ENCODE results near the gene FADS3.

FADS3 gene

DNA sequence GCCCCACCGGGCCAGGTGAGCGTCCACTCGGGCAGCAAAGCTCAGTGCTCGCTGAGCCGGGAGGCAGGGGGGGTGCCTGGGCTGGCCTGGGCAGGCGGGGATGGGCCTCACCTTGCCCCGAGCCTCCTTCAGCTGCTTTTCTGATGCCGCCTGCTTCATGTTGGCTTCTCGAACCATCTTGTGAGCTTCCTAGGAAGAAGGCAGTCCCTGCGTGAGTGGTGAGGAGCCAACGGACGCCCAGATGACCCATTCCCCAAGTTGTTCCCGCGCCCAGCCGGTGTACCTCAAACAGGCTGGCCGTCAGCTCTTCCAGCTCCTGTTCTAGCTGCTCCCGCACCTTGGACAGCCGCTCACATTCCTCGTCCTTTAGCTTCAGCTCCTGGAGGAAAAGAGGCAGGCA, 15.9 kb upstream of the FADS3 start:
- TF ChIP-seq, protein P1, sequence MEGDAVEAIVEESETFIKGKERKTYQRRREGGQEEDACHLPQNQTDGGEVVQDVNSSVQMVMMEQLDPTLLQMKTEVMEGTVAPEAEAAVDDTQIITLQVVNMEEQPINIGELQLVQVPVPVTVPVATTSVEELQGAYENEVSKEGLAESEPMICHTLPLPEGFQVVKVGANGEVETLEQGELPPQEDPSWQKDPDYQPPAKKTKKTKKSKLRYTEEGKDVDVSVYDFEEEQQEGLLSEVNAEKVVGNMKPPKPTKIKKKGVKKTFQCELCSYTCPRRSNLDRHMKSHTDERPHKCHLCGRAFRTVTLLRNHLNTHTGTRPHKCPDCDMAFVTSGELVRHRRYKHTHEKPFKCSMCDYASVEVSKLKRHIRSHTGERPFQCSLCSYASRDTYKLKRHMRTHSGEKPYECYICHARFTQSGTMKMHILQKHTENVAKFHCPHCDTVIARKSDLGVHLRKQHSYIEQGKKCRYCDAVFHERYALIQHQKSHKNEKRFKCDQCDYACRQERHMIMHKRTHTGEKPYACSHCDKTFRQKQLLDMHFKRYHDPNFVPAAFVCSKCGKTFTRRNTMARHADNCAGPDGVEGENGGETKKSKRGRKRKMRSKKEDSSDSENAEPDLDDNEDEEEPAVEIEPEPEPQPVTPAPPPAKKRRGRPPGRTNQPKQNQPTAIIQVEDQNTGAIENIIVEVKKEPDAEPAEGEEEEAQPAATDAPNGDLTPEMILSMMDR (IDR thresholded peaks at IDR 0.05) = no peak

DNA sequence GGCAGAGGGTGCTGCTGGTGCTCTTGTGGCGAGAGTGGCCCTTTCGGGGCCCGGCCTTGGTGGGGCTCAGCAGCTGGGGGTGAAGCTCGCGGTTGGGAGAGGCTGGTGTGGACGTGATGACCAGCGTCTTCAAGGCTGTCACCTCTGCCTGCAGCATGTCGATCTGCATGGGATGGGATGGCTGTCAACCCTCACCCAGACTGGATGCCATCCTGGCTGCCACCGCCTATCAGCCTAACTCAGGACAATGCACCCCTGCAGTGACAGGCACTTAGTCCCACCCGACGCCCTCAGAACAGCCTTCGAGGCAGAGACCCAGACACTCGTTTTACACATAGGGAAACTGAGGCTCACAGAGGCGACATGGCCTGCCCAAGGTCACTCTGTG, 15.2 kb upstream of the FADS3 start:
- TF ChIP-seq, protein P1 (IDR thresholded peaks at IDR 0.05) = no peak

DNA sequence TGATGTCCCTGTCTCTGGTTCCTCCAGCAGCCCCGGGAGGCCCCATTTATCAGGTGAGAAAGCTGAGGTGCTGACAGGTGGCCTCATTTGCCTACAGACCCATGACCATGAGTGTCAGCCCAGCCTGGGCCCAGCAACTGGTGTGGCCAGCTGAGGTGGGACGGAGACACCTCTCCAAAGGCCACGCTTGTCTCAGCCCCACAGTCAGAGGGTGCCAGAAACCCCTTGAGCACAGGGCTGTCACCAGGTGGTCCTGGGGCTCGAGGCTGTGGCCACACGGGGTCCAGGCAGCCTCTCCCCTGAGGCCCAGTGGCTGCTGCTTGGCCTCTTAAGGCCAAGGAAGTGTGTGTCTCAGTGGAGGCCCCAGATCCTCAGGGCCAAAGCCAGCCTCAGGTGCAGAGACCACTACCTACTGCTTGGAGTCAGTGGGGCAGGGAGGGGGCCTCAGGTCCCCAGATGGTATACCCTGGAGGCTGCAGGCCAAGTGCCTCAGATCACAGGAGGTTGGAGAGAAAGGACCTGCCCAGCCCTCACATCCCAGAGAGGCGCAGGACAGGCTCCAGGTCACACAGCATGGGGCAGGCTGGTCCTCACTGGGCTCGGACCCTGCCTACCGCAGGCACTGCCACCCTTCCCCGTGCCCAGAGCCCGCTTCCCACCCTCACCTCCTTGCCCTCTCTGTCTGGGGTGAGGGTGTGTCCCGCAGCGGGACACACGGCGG, 14.6 kb upstream of the FADS3 start:
- TF ChIP-seq, protein P1 (IDR thresholded peaks at IDR 0.05) = no peak

DNA sequence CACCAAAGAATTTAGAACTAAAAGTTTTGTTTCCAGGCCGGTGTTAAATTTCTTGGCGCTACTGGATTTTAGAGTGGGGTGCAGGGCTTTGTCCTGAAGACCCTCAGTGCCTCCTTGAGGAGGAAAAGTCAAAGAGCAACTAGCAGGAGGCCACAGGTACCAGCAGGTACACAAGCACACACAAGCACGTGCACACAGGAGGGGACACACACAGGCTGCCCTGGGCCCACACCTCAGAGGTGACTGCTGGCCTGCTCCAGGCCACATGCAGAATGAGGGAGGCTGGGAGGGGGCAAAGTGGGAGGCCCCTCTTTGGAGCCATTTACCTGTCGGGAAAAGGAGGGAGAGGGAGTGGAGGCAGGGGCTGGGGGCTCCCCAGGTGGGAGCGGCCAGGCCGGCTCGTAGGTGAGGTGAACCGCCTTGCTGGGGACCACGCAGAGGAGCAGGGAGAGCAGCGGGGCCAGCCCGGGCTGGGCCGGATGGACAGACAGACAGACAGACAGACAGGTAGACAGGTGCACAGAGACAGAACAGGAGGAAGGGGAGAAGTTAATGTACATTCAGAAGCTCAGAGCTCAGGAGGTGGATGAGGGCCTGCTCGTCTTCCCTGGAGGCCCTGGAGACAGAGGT, 13.8 kb upstream of the FADS3 start:
- TF ChIP-seq, protein P1 (IDR thresholded peaks at IDR 0.05) = no peak

DNA sequence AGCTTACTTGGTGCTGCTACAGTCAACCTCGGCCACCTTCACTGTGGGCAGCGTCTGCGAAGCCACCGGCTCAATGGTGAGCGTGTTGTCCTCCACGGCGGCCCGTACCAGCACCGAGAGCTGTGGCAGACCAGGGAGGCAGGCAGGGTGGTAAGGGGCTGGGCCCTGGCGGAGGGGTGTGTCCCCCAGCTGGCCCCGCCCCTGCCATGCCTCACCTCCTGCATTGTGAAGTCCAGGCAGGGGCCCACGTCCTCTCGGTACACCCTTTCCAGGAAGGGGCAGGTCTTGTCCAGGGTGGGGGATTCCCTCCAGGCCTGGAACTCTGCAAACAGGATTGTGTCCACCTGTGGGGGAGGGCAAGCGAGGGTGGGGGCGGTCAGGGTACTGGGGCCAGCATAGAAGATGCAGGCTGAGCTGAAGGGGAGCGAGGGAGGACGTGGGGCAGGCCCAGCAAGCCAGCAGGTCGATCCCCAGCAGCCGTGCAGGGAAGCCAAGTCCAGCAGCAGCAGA, 13.2 kb upstream of the FADS3 start:
- TF ChIP-seq, protein P1 (IDR thresholded peaks at IDR 0.05) = no peak

DNA sequence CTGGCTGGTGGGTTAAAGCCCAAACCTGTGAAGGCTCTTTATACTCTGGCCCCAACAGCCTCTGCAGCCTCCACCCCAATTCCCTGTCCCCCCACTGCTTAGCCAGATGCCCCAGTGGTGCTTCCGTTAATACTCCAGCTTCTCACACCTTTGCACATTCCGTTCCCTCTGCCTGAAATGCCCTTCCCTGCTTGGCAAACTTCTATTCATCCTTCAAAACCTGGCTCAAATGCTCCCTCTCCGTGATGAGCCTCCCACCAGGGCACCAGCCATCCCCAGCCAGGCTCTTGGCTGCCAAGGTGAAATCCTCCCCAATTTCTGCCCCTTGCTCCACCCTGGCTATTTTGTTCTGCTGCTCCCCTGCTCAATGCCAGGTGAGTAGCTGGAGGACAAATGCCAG, 12.5 kb upstream of the FADS3 start:
- TF ChIP-seq, protein P1 (IDR thresholded peaks at IDR 0.05) = no peak

DNA sequence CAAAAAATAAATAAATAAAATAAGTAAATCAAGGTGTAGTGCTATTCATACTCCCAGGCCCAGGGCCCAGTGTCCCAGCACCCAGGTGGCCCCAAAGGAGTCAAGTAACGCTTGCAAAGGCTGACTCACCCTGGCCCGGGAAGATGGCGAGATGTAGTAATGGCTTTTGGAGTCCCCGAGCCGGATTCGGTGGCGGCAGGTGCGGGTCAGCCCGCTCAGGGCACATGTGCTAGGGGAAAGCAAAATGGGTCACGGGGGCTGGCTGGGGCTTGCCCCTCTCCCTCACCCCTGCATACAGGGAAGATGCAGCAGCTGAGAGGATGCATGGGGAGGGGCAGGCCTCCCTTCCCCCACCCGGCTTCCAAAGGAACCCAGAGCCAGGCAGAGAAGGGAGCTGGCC, 11.0 kb upstream of the FADS3 start:
- TF ChIP-seq, protein P1 (IDR thresholded peaks at IDR 0.05) = no peak
